Hepatocyte (in vitro differentiated cells): ENCODE results near the gene SMAP2. TPM values are rescaled to one million over a fixed set of nuclear protein-coding genes. Genes with fewer than 3 reads are reported as not detected.
"Not testable (repeated sequence)": the region's sequence is repeated elsewhere in the genome, so short reads cannot be mapped to it uniquely, and the experiment has no call there.

Experiments
- DNase-seq: peaks from one replicate; pipeline ENCODE4 v3.0.0-alpha.2; 2016; ENCODE audit warnings: low spot score
- H2AFZ ChIP-seq: fragments of 200-600 bp; sonication (generic); 2 replicates; pipeline ENCODE4 v1.6.0; 2016; ENCODE audit warnings: antibody characterized with exemption, mild to moderate bottlenecking
- H3K27ac ChIP-seq: fragments of 200-600 bp; sonication (generic); 2 replicates; pipeline ENCODE4 v1.5.1; 2016; ENCODE audit warnings: mild to moderate bottlenecking
- H3K27me3 ChIP-seq: fragments of 200-600 bp; sonication (generic); 2 replicates; pipeline ENCODE4 v1.6.1; 2016
- H3K36me3 ChIP-seq: fragments of 200-600 bp; sonication (generic); replicated peaks from 2 replicates; pipeline ENCODE4 v1.5.1; 2016; ENCODE audit warnings: low read depth; ENCODE audit not compliant: insufficient read depth
- H3K4me1 ChIP-seq: fragments of 200-600 bp; sonication (generic); 2 replicates; pipeline ENCODE4 v1.5.1; 2016; ENCODE audit warnings: mild to moderate bottlenecking, moderate library complexity; ENCODE audit not compliant: insufficient read depth
- H3K4me2 ChIP-seq: fragments of 200-600 bp; sonication (generic); 2 replicates; pipeline ENCODE4 v1.6.0; 2016
- H3K4me3 ChIP-seq: fragments of 200-600 bp; sonication (generic); 2 replicates; pipeline ENCODE4 v1.5.1; 2016; ENCODE audit warnings: mild to moderate bottlenecking
- H3K79me2 ChIP-seq: fragments of 200-600 bp; sonication (generic); 2 replicates; pipeline ENCODE4 v1.6.0; 2017; ENCODE audit warnings: mild to moderate bottlenecking
- H3K9me2 ChIP-seq: fragments of 200-600 bp; sonication (generic); replicated peaks from 2 replicates; pipeline ENCODE4 v1.6.0; 2017; ENCODE audit warnings: mild to moderate bottlenecking; ENCODE audit not compliant: insufficient read depth
- H3K9me3 ChIP-seq: fragments of 200-600 bp; sonication (generic); 2 replicates; pipeline ENCODE4 v1.5.1; 2016; ENCODE audit warnings: low read depth, mild to moderate bottlenecking
- H4K20me1 ChIP-seq: fragments of 200-600 bp; sonication (generic); 2 replicates; pipeline ENCODE4 v1.6.0; 2016; ENCODE audit warnings: mild to moderate bottlenecking; ENCODE audit not compliant: insufficient read depth, poor library complexity, severe bottlenecking
- EZH2 ChIP-seq: fragments of 200-600 bp; sonication (generic); IDR thresholded peaks from 2 replicates; pipeline ENCODE4 v1.6.1; 2016; ENCODE audit warnings: antibody characterized with exemption, mild to moderate bottlenecking, borderline replicate concordance
- EZH2phosphoT487 ChIP-seq: fragments of 200-600 bp; sonication (generic); IDR thresholded peaks from one replicate; pipeline ENCODE4 v1.6.1; 2018; ENCODE audit warnings: antibody characterized with exemption, mild to moderate bottlenecking, low read depth, moderate library complexity; ENCODE audit not compliant: unreplicated experiment, severe bottlenecking
- WGBS: methylation state at CpG from one replicate; pipeline ENCODE4 v1.1.6; 2016; ENCODE audit warnings: low lambda C conversion rate; ENCODE audit errors: missing lambda C conversion rate; 5-methylcytosine and 5-hydroxymethylcytosine counted together
- polyA plus RNA-seq: library from polyadenylated mRNA; unstranded; fragments of >200 nt; fragmentation: Nextera tagmentation; extraction: Ambion mirVana; gene quantifications from 2 replicates; pipeline ENCODE4 v1.2.1, GENCODE V29; 2016
- total RNA-seq: library from RNA; depleted of rRNA; stranded (reverse); fragments of >200 nt; gene quantifications from 2 replicates; pipeline ENCODE4 v1.2.3, GENCODE V29; 2014
- TF ChIP-seq, protein P1 (sequence below): fragments of 200-600 bp; sonication (generic); IDR thresholded peaks from 2 replicates; pipeline ENCODE4 v1.5.1; 2016; ENCODE audit warnings: antibody characterized with exemption, mild to moderate bottlenecking; ENCODE audit not compliant: poor library complexity

Gene SMAP2
- total and polyA plus RNA-seq, 2 experiments from 2014 or later: 22.9 to 23.1 TPM

DNA sequence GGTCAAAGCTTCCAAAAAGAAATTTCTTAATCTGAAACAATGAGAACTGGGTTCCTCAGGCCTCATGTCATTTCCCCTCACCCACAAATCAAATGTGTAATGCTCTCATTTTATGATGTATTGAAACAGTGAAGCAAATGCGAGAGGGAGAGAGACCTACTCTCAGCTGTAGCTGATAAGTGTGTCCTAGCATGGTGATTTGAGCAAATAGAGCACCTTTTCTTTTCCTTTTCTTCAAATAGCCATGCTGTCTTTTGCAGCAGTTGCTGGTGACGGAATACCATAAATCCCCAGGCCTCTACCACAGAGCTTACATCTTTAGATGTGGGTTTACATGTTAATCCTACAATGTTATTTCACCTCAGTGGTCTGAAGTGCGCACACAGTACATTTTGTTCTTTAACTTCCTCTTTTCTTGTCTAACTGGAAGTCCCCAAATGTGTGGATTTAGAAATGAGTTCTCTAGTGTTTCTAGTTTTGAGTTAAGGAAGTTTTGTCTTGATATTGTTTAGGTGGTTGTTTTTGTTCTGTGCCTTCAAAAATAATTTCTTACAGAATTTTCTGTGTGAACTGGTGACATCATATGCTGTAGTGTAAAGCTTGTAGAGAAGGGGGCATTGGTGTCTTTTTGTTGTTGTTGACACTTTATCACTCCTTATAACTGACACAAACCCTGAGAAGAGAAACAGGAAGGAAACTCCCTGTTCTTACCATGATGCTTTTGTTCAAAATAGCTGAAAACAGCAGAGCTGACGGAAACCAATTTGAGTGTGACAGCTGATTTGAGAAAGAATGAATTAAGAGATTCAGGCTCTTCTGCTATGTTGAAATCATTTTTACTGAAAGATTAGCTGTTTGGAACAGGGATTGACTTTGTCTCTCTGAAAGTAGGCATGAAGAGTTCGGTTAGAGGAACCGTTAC lies 12.2 kb downstream of the SMAP2 start:
- no peaks in the 10 kb centered on the region for H4K20me1 ChIP-seq
- no peaks in the 10 kb centered on the region for H3K9me2 ChIP-seq
- peaks cover 52% of the 10 kb centered on the region for H3K4me1 ChIP-seq
- H3K4me3 ChIP-seq: no peak overlapping the region
- TF ChIP-seq, protein P1, sequence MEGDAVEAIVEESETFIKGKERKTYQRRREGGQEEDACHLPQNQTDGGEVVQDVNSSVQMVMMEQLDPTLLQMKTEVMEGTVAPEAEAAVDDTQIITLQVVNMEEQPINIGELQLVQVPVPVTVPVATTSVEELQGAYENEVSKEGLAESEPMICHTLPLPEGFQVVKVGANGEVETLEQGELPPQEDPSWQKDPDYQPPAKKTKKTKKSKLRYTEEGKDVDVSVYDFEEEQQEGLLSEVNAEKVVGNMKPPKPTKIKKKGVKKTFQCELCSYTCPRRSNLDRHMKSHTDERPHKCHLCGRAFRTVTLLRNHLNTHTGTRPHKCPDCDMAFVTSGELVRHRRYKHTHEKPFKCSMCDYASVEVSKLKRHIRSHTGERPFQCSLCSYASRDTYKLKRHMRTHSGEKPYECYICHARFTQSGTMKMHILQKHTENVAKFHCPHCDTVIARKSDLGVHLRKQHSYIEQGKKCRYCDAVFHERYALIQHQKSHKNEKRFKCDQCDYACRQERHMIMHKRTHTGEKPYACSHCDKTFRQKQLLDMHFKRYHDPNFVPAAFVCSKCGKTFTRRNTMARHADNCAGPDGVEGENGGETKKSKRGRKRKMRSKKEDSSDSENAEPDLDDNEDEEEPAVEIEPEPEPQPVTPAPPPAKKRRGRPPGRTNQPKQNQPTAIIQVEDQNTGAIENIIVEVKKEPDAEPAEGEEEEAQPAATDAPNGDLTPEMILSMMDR: no peak
- TF ChIP-seq EZH2phosphoT487: no peak
- no peak for TF ChIP-seq EZH2
- H3K27ac ChIP-seq: peak overlapping the region; percentile 93
- DNase-seq: no peak
- peak overlapping the region; percentile 12 for H2AFZ ChIP-seq
- H3K9me3 ChIP-seq: no peaks in the 10 kb centered on the region
- no peaks in the 10 kb centered on the region for H3K36me3 ChIP-seq
- no peaks in the 10 kb centered on the region for H3K27me3 ChIP-seq
- peaks cover 69% of the 10 kb centered on the region for H3K79me2 ChIP-seq
- WGBS: 64% methylated on average over 6 of the region's 6 CpGs
- peak overlapping the region; percentile 56 for H3K4me2 ChIP-seq

DNA sequence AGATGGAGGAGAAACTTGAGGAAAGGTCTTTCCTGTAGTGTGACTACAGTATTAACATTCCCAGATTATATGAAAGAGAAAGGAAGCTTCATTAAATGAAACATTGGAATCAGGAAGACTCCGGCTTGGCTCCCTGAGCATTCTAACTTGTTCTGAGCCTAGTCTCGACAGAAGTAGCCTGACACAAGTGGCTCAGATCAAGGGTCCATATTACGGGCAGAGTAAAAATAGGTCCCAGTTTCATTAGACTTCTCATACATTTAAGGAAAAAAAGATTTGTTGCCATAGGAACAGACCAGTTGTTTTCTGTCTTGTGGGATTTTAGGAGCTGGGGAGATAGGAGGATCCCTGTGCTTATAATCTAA lies 12.8 kb downstream of the SMAP2 start:
- Histone ChIP-seq H2AFZ (peak overlapping the region; percentile 12), H3K4me1 (peaks cover 58% of the 10 kb centered on the region), H3K4me3 (no peak overlapping the region), H4K20me1 (no peaks in the 10 kb centered on the region), H3K79me2 (peaks cover 69% of the 10 kb centered on the region), H3K9me3 (no peaks in the 10 kb centered on the region), H3K27ac (peak overlapping the region; percentile 93), H3K36me3 (no peaks in the 10 kb centered on the region), H3K27me3 (no peaks in the 10 kb centered on the region), H3K4me2 (peak overlapping the region; percentile 56), H3K9me2 (no peaks in the 10 kb centered on the region)
- TF ChIP-seq, protein P1: no peak
- TF ChIP-seq EZH2 (no peak), EZH2phosphoT487 (no peak)
- WGBS: 46% methylated on average over 3 of the region's 3 CpGs
- no peak for DNase-seq

DNA sequence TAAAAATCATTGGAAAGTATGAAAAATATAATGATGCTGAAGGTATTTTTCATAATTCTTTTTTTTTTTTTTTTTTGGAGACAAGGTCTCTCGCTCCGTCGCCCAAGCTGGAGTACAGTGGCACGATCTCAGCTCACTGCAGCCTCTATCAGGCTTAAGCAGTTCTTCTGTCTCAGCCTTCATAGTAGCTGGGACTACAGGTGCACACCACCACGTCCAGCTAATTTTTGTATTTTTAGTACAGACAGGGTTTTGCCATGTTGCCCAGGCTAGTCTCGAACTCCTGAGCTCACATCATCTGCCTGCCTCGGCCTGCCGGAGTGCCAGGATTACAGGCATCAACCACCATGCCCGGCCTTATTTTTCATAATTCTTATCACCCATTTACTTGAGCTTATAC lies 13.3 kb downstream of the SMAP2 start:
- H3K9me2 ChIP-seq: no peaks in the 10 kb centered on the region
- H2AFZ ChIP-seq: no peak overlapping the region
- H3K9me3 ChIP-seq: no peaks in the 10 kb centered on the region
- TF ChIP-seq EZH2phosphoT487: no peak
- no peak for TF ChIP-seq EZH2
- TF ChIP-seq, protein P1: no peak
- no peak overlapping the region for H3K4me3 ChIP-seq
- peaks cover 58% of the 10 kb centered on the region for H3K4me1 ChIP-seq
- no peaks in the 10 kb centered on the region for H4K20me1 ChIP-seq
- H3K27ac ChIP-seq: peak overlapping the region; percentile 93
- H3K36me3 ChIP-seq: no peaks in the 10 kb centered on the region
- H3K4me2 ChIP-seq: peak overlapping the region; percentile 56
- no peaks in the 10 kb centered on the region for H3K27me3 ChIP-seq
- DNase-seq: no peak
- peaks cover 69% of the 10 kb centered on the region for H3K79me2 ChIP-seq
- WGBS: 80% methylated on average over 9 of the region's 9 CpGs

DNA sequence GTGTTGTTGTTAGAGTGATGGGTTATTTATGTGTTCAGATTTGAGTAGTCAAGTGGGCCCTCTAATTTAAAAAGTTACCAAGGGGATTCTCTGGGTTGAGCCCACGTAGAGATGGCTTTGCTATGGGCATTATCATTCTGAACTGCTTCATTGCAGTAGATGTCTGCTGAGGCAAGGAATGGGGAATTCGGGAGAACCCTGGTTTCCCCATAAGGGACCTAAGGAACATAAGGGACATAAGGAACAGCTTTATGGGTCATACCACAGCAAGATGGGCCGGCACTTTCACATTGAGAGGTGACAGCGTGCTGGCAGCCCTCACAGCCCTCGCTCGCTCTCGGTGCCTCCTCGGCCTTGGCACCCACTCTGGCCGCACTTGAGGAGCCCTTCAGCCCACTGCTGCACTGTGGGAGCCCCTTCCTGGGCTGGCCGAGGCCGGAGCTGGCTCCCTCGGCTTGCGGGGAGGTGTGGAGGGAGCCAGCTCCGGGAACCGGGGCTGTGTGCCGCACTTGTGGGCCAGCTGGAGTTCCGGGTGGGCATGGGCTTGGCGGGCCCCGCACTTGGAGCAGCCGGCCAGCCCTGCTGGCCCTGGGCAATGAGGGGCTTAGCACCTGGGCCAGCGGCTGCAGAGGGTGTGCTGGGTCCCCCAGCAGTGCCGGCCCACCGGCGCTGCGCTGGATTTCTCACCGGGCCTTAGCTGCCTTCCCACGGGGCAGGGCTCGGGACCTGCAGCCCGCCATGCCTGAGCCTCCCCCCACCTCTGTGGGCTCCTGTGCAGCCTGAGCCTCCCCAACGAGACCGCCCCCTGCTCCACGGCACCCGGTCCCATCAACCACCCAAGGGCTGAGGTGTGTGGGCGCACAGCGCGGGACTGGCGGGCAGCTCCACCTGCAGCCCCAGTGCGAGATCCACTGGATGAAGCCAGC lies 14.1 kb downstream of the SMAP2 start:
- 96% methylated on average over 35 of the region's 38 CpGs for WGBS
- H3K4me1 ChIP-seq: peaks cover 58% of the 10 kb centered on the region
- H4K20me1 ChIP-seq: not testable (repeated sequence)

DNA sequence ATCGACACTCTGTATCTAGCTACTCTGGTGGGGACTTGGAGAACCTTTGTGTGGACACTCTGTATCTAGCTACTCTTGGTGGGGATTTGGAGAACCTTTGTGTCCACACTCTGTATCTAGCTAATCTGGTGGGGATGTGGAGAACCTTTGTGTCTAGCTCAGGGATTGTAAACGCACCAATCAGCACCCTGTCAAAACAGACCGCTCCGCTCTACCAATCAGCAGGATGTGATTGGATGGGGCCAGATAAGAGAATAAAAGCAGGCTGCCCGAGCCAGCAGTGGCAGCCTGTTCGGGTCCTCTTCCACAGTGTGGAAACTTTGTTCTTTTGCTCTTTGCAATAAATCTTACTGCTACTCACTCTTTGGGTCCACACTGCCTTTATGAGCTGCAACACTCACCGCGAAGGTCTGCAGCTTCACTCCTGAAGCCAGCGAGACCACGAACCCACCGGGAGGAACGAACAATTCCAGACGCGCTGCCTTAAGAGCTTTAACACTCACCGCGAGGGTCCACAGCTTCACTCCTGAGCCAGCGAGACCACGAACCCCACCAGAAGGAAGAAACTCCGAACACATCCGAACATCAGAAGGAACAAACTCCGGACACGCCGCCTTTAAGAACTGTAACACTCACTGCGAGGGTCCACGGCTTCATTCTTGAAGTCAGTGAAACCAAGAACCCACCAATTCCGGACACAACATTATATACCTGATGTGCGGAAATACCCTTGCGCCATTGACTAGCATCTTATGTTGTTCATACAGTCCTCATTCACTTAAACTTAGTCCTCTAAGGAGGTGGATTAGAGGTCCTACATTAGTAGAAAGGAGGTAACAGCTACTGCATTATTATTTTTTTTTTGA lies 15.2 kb downstream of the SMAP2 start:
- H3K79me2 ChIP-seq: peaks cover 65% of the 10 kb centered on the region

More for the DNA sequence above, 14.1 kb downstream of the SMAP2 start:
- not testable (repeated sequence) for DNase-seq, H3K36me3 ChIP-seq, H3K9me3 ChIP-seq, H3K4me3 ChIP-seq, H2AFZ ChIP-seq, H3K9me2 ChIP-seq, H3K4me2 ChIP-seq, H3K27me3 ChIP-seq
- peak overlapping the region; percentile 93 for H3K27ac ChIP-seq
- H3K79me2 ChIP-seq: peaks cover 68% of the 10 kb centered on the region

More for the DNA sequence above, 15.2 kb downstream of the SMAP2 start:
- not testable (repeated sequence) for H2AFZ ChIP-seq, H3K27me3 ChIP-seq, H3K9me2 ChIP-seq, H4K20me1 ChIP-seq, H3K36me3 ChIP-seq, H3K4me3 ChIP-seq, H3K9me3 ChIP-seq, DNase-seq
- H3K4me1 ChIP-seq: peaks cover 53% of the 10 kb centered on the region
- peak overlapping the region; percentile 77 for H3K27ac ChIP-seq
- peak overlapping the region; percentile 22 for H3K4me2 ChIP-seq
- WGBS: 95% methylated on average over 28 of the region's 28 CpGs
